PC-9 (cell line): ENCODE data around the gene REEP5. TPM values are rescaled to one million over a fixed set of nuclear protein-coding genes. Genes with fewer than 3 reads are reported as not detected.

Source experiments
- BruUV-seq: library from RNA; stranded (reverse); fragments of 400-500 nt; replicated peaks from 2 replicates; lab custom pipeline; 2021; lab: Mats Ljungman, UMichigan
- CTCF ChIA-PET: fragments of 300-600 bp; sonication (Branson Sonifier 250); formaldehyde crosslinking; loops from one replicate; lab custom pipeline; 2022; ENCODE audit warnings: antibody characterized with exemption; lab: Charles Lee
- POLR2A ChIA-PET: fragments of 300-600 bp; sonication (Branson Sonifier 250); formaldehyde crosslinking; loops from one replicate; lab custom pipeline; 2022; ENCODE audit warnings: antibody characterized with exemption; ENCODE audit not compliant: unreplicated experiment; lab: Charles Lee
- DNase-seq, 2 experiments: peaks; one replicate each; pipeline versions ENCODE4 v3.0.0 to v3.0.0-alpha.2; 2015 to 2022; ENCODE audit warnings: mixed read lengths in 1 of 2
- H2AFZ ChIP-seq: fragments of 200-600 bp; sonication (generic); 2 replicates; pipeline ENCODE4 v1.8.1; 2017; ENCODE audit warnings: antibody characterized with exemption
- H3F3A ChIP-seq: fragments of 200-600 bp; sonication (generic); 2 replicates; pipeline ENCODE4 v1.8.1; 2017; ENCODE audit warnings: antibody characterized with exemption, mild to moderate bottlenecking, low read depth; ENCODE audit not compliant: insufficient read depth
- H3K27ac ChIP-seq: fragments of 200-600 bp; sonication (generic); 2 replicates; pipeline ENCODE4 v1.6.1; 2016; ENCODE audit warnings: mixed run types
- H3K27me3 ChIP-seq: fragments of 200-600 bp; sonication (generic); 2 replicates; pipeline ENCODE4 v1.6.1; 2016; ENCODE audit warnings: low read depth, mixed run types; ENCODE audit not compliant: insufficient read depth
- H3K36me3 ChIP-seq: fragments of 200-600 bp; sonication (generic); 2 replicates; pipeline ENCODE4 v1.6.1; 2016; ENCODE audit warnings: low read depth, mixed run types
- H3K4me1 ChIP-seq: fragments of 200-600 bp; sonication (generic); replicated peaks from 2 replicates; pipeline ENCODE4 v1.6.1; 2016; ENCODE audit warnings: mixed run types; ENCODE audit not compliant: insufficient read depth
- H3K4me2 ChIP-seq: fragments of 200-600 bp; sonication (generic); 2 replicates; pipeline ENCODE4 v1.6.1; 2017; ENCODE audit warnings: mixed run types
- H3K4me3 ChIP-seq: fragments of 200-600 bp; sonication (generic); 2 replicates; pipeline ENCODE4 v1.6.1; 2016; ENCODE audit warnings: mixed run types
- H3K79me2 ChIP-seq: fragments of 200-600 bp; sonication (generic); 2 replicates; pipeline ENCODE4 v1.6.1; 2017; ENCODE audit warnings: low read depth, mixed run types
- H3K9me2 ChIP-seq: fragments of 200-600 bp; sonication (generic); 2 replicates; pipeline ENCODE4 v1.8.1; 2017; ENCODE audit warnings: mild to moderate bottlenecking; ENCODE audit not compliant: insufficient read depth
- H3K9me3 ChIP-seq: fragments of 200-600 bp; sonication (generic); 2 replicates; pipeline ENCODE4 v1.8.1; 2016; ENCODE audit warnings: low read depth; ENCODE audit not compliant: insufficient read depth
- H4K20me1 ChIP-seq: fragments of 200-600 bp; sonication (generic); 2 replicates; pipeline ENCODE4 v1.8.1; 2017; ENCODE audit not compliant: insufficient read depth
- EZH2 ChIP-seq: fragments of 200-600 bp; sonication (generic); IDR thresholded peaks from 2 replicates; pipeline ENCODE4 v1.8.0; 2017; ENCODE audit warnings: antibody characterized with exemption, low read depth
- intact Hi-C: fragments of 100-400 bp; cut with micrococcal nuclease; formaldehyde crosslinking; loops from one replicate; pipeline ENCODE4 v1.10.0; 2022; ENCODE audit not compliant: unreplicated experiment
- total RNA-seq: library from RNA; stranded (reverse); gene quantifications from 2 replicates; pipeline ENCODE4 v1.2.3, GENCODE V29; 2021
- TF ChIP-seq, protein P1 (sequence below): fragments of 200-600 bp; sonication (generic); conservative IDR thresholded peaks from 2 replicates; pipeline ENCODE4 v1.6.1; 2017; ENCODE audit warnings: mixed run types, antibody characterized with exemption, mild to moderate bottlenecking, moderate library complexity

Gene REEP5
- total RNA-seq, 1 experiment from 2014 or later: 45.2 TPM

GRCh38 chr5:112870966-112871365, 51.1 kb downstream of the REEP5 start:
- TF ChIP-seq EZH2: no peak
- TF ChIP-seq, protein P1, sequence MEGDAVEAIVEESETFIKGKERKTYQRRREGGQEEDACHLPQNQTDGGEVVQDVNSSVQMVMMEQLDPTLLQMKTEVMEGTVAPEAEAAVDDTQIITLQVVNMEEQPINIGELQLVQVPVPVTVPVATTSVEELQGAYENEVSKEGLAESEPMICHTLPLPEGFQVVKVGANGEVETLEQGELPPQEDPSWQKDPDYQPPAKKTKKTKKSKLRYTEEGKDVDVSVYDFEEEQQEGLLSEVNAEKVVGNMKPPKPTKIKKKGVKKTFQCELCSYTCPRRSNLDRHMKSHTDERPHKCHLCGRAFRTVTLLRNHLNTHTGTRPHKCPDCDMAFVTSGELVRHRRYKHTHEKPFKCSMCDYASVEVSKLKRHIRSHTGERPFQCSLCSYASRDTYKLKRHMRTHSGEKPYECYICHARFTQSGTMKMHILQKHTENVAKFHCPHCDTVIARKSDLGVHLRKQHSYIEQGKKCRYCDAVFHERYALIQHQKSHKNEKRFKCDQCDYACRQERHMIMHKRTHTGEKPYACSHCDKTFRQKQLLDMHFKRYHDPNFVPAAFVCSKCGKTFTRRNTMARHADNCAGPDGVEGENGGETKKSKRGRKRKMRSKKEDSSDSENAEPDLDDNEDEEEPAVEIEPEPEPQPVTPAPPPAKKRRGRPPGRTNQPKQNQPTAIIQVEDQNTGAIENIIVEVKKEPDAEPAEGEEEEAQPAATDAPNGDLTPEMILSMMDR: no peak
- no peaks in the 10 kb centered on the region for H4K20me1 ChIP-seq
- no peak overlapping the region for H3K27ac ChIP-seq
- H3K4me3 ChIP-seq: no peak overlapping the region
- no peak for DNase-seq
- H2AFZ ChIP-seq: no peak overlapping the region
- no peaks in the 10 kb centered on the region for H3K27me3 ChIP-seq
- no peak overlapping the region for H3K4me2 ChIP-seq
- peaks cover 20% of the 10 kb centered on the region; the same call in 1 of the 2 replicates for H3F3A ChIP-seq
- no TSS peak for BruUV-seq
- no peaks in the 10 kb centered on the region for H3K36me3 ChIP-seq
- intact Hi-C loops: no loop called here
- H3K9me3 ChIP-seq: no peaks in the 10 kb centered on the region
- no peaks in the 10 kb centered on the region for H3K9me2 ChIP-seq
- ChIA-PET POLR2A (interaction anchor here (0.7 kb wide), 1 partner anchor 114 kb away, joined by 4 read pairs; no protein-coding TSS in a partner anchor), CTCF (no interaction called here)
- H3K79me2 ChIP-seq: peaks cover 7% of the 10 kb centered on the region; the same call in 1 of the 2 replicates
- no peaks in the 10 kb centered on the region for H3K4me1 ChIP-seq

DNA sequence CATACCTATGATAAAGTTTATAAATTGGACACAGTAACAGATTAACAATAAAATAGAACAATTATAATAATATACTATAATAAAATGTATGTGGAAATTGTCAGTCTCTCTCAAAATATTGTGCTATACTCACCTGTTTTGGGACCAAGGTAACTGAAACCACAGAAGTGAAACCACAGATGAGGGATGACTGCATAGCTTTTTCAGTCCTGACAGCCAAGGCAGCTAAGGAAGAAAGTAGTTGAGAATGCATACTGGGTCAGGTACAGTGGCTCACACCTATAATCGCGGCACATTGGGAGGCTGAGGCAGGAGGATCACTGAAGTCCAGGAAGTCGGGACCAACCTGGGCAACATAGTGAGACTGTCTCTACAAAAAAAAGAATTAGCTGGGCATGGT, 52.1 kb downstream of the REEP5 start:
- Histone ChIP-seq H3F3A (peaks cover 23% of the 10 kb centered on the region; the same call in 1 of the 2 replicates), H3K27ac (no peak overlapping the region), H2AFZ (no peak overlapping the region), H3K9me3 (no peaks in the 10 kb centered on the region), H3K4me1 (no peaks in the 10 kb centered on the region), H3K4me3 (no peak overlapping the region), H3K9me2 (no peaks in the 10 kb centered on the region), H4K20me1 (no peaks in the 10 kb centered on the region), H3K36me3 (peaks cover 9% of the 10 kb centered on the region), H3K4me2 (no peak overlapping the region), H3K27me3 (no peaks in the 10 kb centered on the region), H3K79me2 (peaks cover 9% of the 10 kb centered on the region)
- DNase-seq: no peak
- TF ChIP-seq, protein P1: no peak
- no peak for TF ChIP-seq EZH2
- ChIA-PET POLR2A (no interaction called here), CTCF (no interaction called here)
- intact Hi-C loops: no loop called here
- BruUV-seq: no TSS peak

- H4K20me1 ChIP-seq: peaks cover 21% of the 10 kb centered on the region
- H3F3A ChIP-seq: peaks cover 30% of the 10 kb centered on the region; the same call in 1 of the 2 replicates
- H3K27me3 ChIP-seq: no peaks in the 10 kb centered on the region
- intact Hi-C loops: no loop called here
- no peak overlapping the region for H3K4me3 ChIP-seq
- H3K4me2 ChIP-seq: no peak overlapping the region
- BruUV-seq: no TSS peak
- no peaks in the 10 kb centered on the region for H3K9me2 ChIP-seq
- ChIA-PET POLR2A (interaction anchor here (0.5 kb wide), 1 partner anchor 103 kb away, joined by 8 read pairs; no protein-coding TSS in a partner anchor), CTCF (no interaction called here)
- no peak overlapping the region for H3K27ac ChIP-seq
- DNase-seq: no peak
- peaks cover 34% of the 10 kb centered on the region for H3K36me3 ChIP-seq
- TF ChIP-seq EZH2: no peak
- no peaks in the 10 kb centered on the region for H3K9me3 ChIP-seq
- H2AFZ ChIP-seq: no peak overlapping the region
- peaks cover 35% of the 10 kb centered on the region for H3K79me2 ChIP-seq
- H3K4me1 ChIP-seq: peaks cover 11% of the 10 kb centered on the region
These were observed 54.6 kb downstream of the REEP5 start for GRCh38 chr5:112867411-112867810.

GRCh38 chr5:112866739-112867138, 55.3 kb downstream of the REEP5 start:
- Histone ChIP-seq H3K4me2 (no peak overlapping the region), H3K9me3 (no peaks in the 10 kb centered on the region), H3K4me1 (peaks cover 14% of the 10 kb centered on the region), H4K20me1 (peaks cover 21% of the 10 kb centered on the region), H3K79me2 (peaks cover 41% of the 10 kb centered on the region), H3K36me3 (peaks cover 34% of the 10 kb centered on the region), H3F3A (peaks cover 30% of the 10 kb centered on the region; the same call in 1 of the 2 replicates), H3K4me3 (no peak overlapping the region), H2AFZ (no peak overlapping the region), H3K27ac (no peak overlapping the region), H3K9me2 (no peaks in the 10 kb centered on the region), H3K27me3 (no peaks in the 10 kb centered on the region)
- no peak for TF ChIP-seq EZH2
- TF ChIP-seq, protein P1: no peak
- ChIA-PET CTCF (no interaction called here), POLR2A (no interaction called here)
- BruUV-seq: no TSS peak
- no peak for DNase-seq
- intact Hi-C loops: no loop called here
